Activated T-helper 1 cell treated with anti-CD3 and anti-CD28 coated beads, Interleukin-12 subunit alpha, Interleukin-12 subunit beta, Interleukin-2, Interleukin-4 antibody, amounts not matched to agents 30 ng/mL and 10 ng/mL and 1 ng/mL, durations not matched to agents 14 hours and 24 hours and 36 hours (primary cell): ENCODE measurements around the gene SPATA16. TPM values are rescaled to one million over a fixed set of nuclear protein-coding genes. Genes with fewer than 3 reads are reported as not detected.

Experiments used
- DNase-seq: peaks from one replicate; pipeline ENCODE4 v3.0.0; 2021; ENCODE audit warnings: low spot score
- H3K27ac Mint-ChIP-seq: one replicate; pipeline ENCODE4 v1.8.0; 2021; ENCODE audit warnings: mild to moderate bottlenecking, mixed read lengths
- H3K27me3 Mint-ChIP-seq: one replicate; pipeline ENCODE4 v1.8.0; 2022; ENCODE audit warnings: mild to moderate bottlenecking, moderate library complexity, mixed read lengths; ENCODE audit not compliant: insufficient read depth
- H3K36me3 Mint-ChIP-seq: one replicate; pipeline ENCODE4 v1.8.0; 2021; ENCODE audit warnings: low read depth, mixed read lengths
- H3K4me1 Mint-ChIP-seq: one replicate; pipeline ENCODE4 v1.8.0; 2021; ENCODE audit warnings: low read depth, mixed read lengths
- H3K4me3 Mint-ChIP-seq: one replicate; pipeline ENCODE4 v1.8.0; 2021; ENCODE audit warnings: mild to moderate bottlenecking, moderate library complexity, mixed read lengths
- H3K9me3 Mint-ChIP-seq: one replicate; pipeline ENCODE4 v1.8.0; 2021; ENCODE audit warnings: mixed read lengths
- intact Hi-C: fragments of 100-400 bp; cut with micrococcal nuclease; formaldehyde crosslinking; loops from one replicate; pipeline ENCODE4 v1.15.1; 2024
- total RNA-seq: library from RNA; stranded (reverse); gene quantifications from 2 replicates; pipeline ENCODE4 v1.2.3, GENCODE V29; 2022

SPATA16 gene
- total RNA-seq, 1 donor from 2014 or later = not detected

DNA sequence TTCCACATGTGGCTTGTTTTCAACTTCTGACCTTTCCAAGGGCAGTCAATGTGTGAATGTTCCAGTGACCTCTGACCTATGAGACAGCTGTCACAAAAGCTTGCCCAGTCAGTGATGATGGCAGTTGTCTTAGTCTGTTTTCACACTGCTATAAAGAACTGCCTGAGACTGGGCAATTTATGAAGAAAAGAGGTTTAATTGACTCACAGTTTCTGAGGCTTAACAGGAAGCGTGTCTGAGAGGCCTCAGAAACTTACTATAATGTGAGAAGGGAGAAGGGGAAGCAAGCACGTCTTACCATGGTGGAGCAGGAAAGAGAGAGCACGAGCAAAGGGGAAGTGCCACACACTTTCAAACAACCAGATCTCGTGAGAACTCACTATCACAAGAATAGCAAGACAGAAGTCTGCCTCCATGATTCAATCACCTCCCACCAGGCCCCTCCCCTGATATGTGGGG, 294.9 kb downstream of the SPATA16 start:
- Mint-ChIP-seq H3K27ac (no peak overlapping the region), H3K36me3 (no peaks in the 10 kb centered on the region), H3K9me3 (no peaks in the 10 kb centered on the region), H3K27me3 (peaks cover 4% of the 10 kb centered on the region), H3K4me3 (no peak overlapping the region), H3K4me1 (no peaks in the 10 kb centered on the region)
- intact Hi-C loops = no loop called here
- DNase-seq = no peak

DNA sequence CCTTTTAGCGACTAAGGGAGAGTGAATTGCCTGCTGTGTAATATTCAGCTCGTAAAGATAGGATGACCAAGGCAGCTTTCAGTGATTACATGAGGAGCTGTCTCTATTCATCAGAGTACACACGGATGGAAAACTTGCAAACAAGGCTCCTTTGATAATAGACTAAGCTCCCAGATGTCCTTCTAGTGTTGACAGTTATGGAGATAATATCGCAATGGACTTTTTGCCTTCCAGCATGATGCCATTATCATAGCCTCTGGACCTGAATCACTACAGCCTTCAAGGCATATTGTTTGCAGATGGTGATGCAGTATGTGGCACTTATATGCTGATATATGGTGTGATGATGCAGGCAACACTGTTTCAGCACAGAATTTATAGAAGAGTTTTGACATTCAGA, 296.6 kb downstream of the SPATA16 start:
- H3K36me3 Mint-ChIP-seq = no peaks in the 10 kb centered on the region
- no peak for DNase-seq
- H3K4me3 Mint-ChIP-seq = no peak overlapping the region
- peaks cover 7% of the 10 kb centered on the region for H3K27me3 Mint-ChIP-seq
- intact Hi-C loops = no loop called here
- no peaks in the 10 kb centered on the region for H3K4me1 Mint-ChIP-seq
- H3K9me3 Mint-ChIP-seq = no peaks in the 10 kb centered on the region
- no peak overlapping the region for H3K27ac Mint-ChIP-seq

DNA sequence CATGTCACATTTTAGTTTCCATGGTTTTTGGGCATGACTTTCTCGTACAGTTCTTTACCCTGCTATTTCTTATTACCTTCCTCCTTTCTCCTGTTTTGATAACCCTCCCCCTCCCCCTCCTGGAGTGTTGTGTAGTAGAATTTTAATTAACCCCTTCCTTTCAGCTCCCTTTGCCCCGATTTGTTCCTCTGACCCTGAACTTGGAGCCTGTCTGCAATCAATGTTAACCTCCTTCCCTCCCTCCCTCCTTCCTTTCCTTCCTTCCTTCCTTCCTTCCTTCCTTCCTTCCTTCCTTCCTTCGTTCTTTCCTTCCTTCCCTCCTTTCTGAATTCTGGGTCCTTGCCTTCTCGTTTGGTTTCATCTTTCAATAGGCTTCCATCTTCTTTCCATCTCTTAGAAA, 300.1 kb downstream of the SPATA16 start:
- Mint-ChIP-seq H3K27me3 (peaks cover 10% of the 10 kb centered on the region), H3K36me3 (no peaks in the 10 kb centered on the region), H3K4me1 (no peaks in the 10 kb centered on the region), H3K27ac (no peak overlapping the region), H3K4me3 (no peak overlapping the region), H3K9me3 (no peaks in the 10 kb centered on the region)
- intact Hi-C loops = no loop called here
- DNase-seq = no peak

DNA sequence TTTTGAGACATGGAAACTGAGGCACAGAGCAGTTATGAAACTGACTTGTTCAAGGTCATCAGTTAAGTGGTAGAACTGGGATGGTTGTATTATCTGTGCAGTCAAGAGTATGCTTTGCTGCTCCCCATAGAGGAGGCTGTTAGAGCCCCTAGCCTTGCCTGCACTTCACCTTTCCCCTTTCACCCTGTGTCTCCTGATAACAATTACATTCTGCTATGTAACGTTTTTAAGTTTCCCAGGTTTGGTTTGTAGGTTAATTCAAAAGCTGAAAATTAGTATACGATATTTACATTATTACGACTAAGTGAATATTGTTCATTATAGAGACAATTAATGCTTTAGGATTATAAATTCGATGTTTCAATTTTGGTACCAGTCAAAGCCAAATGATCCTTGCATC, 300.6 kb downstream of the SPATA16 start:
- Mint-ChIP-seq H3K36me3 (no peaks in the 10 kb centered on the region), H3K27ac (no peak overlapping the region), H3K4me1 (no peaks in the 10 kb centered on the region), H3K9me3 (no peaks in the 10 kb centered on the region), H3K4me3 (no peak overlapping the region), H3K27me3 (peaks cover 13% of the 10 kb centered on the region)
- intact Hi-C loops = no loop called here
- DNase-seq = no peak

DNA sequence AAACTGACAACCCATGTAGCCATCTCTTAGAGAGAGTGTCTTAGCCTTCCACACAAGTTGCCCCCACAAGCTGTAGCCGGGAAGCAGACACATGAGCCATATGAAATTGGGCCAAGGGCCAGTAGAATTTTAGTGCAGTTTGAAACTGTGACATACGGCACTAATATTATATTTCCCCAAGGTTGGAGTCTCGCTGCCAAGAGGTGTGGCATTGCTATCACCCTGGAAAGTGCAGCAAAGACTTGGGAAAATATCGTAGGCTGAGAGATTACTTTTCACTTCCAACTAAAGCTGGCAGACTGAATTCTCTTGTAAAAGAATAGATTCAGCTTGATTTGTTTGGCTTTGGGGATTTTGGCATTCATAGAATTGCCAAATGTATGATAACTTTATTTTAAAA, 301.4 kb downstream of the SPATA16 start:
- no peak overlapping the region for H3K27ac Mint-ChIP-seq
- no peaks in the 10 kb centered on the region for H3K4me1 Mint-ChIP-seq
- no peak for DNase-seq
- intact Hi-C loops = loop anchor here (10.0 kb wide), 1 partner anchor 205 kb away; no protein-coding TSS in a partner anchor
- no peak overlapping the region for H3K4me3 Mint-ChIP-seq
- no peaks in the 10 kb centered on the region for H3K36me3 Mint-ChIP-seq
- H3K27me3 Mint-ChIP-seq = peaks cover 15% of the 10 kb centered on the region
- H3K9me3 Mint-ChIP-seq = no peaks in the 10 kb centered on the region
